Upper lobe of left lung (tissue), 4 donors: Measurements from ENCODE around the gene GNG2.

ENCODE experiments used
- POLR2A ChIP-seq, 4 donors: fragments of 450-650 bp; IDR thresholded peaks; one replicate each; pipeline ENCODE4 v1.5.1; 2016 to 2017; ENCODE audit warnings: antibody characterized with exemption in 4 of 4, mild to moderate bottlenecking in 2 of 4
- POLR2AphosphoS5 ChIP-seq, 2 donors: sonication (generic); formaldehyde crosslinking; IDR thresholded peaks; one replicate each; pipeline ENCODE4 v1.5.1; 2017; ENCODE audit warnings: antibody characterized with exemption in 2 of 2
- TF ChIP-seq, protein P1 (sequence below), 6 experiments: fragments of 450-650 bp in 4 of 6; fragments of 200-600 bp in 2 of 6; sonication (generic) in 2 of 6; IDR thresholded peaks; one replicate each; pipeline ENCODE4 v1.5.1; 2016 to 2019; ENCODE audit warnings: antibody characterized with exemption in 6 of 6

DNA sequence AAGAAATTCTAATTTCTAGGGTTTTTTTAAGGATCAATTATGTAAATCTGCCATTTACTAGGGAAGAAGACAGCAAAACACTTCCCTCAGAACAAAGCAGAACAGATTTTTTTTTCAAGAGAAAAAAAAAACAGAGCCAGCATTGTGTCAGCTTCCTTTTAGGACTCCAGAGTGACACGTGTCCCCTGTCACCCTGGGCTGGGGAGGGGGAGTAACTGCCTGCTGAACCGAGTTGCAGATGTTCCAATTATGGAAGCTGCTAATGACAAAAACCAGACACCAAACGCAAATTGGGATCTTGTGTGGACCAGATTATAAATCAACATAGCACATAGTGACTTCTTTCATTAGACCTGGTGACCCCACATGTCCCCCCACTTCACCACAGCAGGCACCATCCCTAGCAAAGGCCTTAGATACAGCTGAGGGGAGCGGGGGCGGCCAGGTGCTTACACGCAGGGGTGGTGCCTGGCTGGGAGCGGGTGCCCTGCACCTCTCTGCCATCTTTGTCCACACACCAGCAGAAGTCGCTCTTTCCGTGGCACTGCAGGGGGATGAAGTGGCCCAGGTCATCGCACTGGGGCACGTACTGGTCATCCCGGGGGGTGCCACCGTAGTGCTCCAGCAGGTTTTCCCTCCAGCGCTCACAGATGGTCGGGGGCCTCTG lies 154.3 kb downstream of the GNG2 start:
- TF ChIP-seq POLR2A (IDR thresholded peaks at IDR 0.05) = no peak
- TF ChIP-seq POLR2AphosphoS5 (IDR thresholded peaks at IDR 0.05) = no peak
- TF ChIP-seq, protein P1, sequence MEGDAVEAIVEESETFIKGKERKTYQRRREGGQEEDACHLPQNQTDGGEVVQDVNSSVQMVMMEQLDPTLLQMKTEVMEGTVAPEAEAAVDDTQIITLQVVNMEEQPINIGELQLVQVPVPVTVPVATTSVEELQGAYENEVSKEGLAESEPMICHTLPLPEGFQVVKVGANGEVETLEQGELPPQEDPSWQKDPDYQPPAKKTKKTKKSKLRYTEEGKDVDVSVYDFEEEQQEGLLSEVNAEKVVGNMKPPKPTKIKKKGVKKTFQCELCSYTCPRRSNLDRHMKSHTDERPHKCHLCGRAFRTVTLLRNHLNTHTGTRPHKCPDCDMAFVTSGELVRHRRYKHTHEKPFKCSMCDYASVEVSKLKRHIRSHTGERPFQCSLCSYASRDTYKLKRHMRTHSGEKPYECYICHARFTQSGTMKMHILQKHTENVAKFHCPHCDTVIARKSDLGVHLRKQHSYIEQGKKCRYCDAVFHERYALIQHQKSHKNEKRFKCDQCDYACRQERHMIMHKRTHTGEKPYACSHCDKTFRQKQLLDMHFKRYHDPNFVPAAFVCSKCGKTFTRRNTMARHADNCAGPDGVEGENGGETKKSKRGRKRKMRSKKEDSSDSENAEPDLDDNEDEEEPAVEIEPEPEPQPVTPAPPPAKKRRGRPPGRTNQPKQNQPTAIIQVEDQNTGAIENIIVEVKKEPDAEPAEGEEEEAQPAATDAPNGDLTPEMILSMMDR (IDR thresholded peaks at IDR 0.05) = no peak
